RPMI7951 (cell line): ENCODE data around the gene DLK1. TPM values are rescaled to one million over a fixed set of nuclear protein-coding genes. Genes with fewer than 3 reads are reported as not detected.

Experiments
- DNase-seq: peaks from one replicate; pipeline ENCODE4 v3.0.0-alpha.2; 2012; ENCODE audit warnings: low read depth
- total RNA-seq: library from RNA; depleted of rRNA; stranded (reverse); fragments of >200 nt; shearing (Covaris generic); gene quantifications from 2 replicates; pipeline ENCODE4 v1.2.3, GENCODE V29; 2014

The DLK1 gene
- total RNA-seq, 1 experiment from 2014 or later = not detected

DNA sequence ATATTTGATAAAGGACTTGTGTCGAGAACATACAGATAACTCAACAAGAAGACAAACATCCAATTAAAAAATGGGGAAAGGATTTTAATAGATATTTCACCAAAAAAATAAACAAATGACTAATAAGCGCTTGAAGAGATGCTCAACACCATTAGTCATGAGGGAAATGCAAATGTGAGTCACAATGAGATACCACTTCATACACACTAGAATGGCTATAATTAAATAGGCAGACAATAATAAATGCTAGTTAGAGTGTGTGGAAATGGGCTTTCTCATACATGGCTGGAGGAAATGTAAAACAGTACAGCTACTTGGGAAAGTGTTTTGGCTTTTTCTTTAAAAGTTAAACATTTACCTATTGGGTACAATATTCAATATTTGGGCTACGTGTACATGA, 34.8 kb downstream of the DLK1 start:
- peak; percentile 53 for DNase-seq

DNA sequence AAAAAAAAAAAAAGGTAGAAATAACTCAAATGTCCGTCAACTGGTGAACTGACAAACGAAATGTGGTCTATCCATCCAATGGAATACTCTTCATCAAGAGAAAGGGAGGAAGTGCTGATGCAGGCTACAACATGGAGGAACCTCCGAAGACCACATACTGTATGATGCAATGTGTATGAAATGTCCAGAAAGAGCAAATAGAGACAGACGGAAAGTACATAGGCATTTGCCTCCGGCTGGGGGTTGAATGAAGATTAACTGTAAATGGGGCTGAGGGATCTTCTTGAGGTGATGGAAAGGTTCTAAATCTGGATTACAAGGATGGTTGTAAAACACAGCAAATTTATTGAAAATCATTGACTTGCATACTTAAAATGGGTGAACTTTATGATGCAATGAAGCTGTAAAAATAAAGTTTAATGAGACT, 35.4 kb downstream of the DLK1 start:
- DNase-seq = peak; percentile 14

DNA sequence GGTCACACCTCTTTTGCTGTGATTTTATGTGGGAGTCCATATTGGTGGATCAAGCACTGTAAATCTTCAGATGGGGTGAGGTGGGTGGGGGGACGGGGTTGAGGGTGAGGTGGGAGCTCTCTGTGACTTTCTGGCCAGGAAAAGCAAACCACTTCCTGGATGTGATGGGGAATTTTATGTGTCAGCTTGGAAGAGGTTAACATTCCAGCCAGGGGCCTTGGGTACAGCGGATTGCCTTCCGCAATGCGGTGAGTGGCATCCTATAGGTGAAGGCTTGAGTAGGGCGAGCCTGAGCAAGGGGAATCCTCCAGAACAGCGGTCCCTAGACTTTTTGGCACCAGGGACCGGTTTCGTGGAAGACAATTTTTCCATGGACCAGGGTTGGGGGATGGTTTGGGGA, 36.2 kb downstream of the DLK1 start:
- no peak for DNase-seq

DNA sequence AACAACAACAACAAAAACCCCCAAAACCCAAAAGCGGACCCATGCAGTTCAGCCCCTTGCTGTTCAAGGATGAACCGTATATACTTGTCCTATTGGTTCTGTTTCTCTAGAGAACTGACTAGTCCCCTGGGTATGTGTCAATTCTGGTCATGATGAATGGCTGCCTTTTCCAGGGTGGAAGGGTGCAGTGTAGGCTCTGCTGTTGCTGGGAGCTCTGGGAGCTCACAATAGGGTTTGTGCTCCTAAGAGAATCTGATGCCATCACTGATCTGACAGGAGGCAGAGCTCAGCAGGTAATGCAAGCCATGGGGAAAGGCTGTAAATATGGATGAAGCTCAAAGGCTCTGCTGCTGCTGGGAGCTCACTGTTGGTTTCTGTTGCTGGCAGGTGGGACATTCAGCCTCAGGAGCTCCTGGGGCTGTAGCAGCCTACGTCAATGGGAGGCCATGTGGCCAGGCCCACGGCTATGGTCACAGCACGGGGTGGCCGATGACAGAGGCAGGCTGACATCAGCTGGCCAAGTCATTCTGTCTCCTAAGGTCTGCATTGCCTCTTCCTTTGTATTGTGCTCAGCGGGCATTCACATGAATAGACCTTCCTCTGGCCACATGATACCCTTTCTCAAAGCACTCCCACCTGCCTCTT, 37.9 kb downstream of the DLK1 start:
- DNase-seq = no peak

DNA sequence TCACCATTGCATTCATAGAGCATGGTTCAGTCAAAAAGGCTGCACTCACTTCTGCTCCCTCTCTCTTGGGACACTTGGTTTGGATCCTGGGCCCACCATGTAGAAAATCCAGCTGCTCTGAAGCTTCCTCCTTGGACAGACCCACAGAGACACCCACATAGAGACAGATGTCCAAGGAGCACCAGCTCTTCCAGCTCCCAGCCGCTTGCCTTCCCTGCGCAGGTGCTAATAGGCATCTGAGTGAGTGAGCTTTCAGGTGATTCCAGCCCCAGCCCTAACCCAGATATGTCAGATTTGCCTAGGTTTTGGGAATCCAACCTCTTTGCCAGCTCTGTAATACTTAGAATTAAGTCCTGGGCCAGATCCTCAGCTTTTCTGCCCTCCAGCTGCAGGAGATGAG, 38.6 kb downstream of the DLK1 start:
- no peak for DNase-seq

DNA sequence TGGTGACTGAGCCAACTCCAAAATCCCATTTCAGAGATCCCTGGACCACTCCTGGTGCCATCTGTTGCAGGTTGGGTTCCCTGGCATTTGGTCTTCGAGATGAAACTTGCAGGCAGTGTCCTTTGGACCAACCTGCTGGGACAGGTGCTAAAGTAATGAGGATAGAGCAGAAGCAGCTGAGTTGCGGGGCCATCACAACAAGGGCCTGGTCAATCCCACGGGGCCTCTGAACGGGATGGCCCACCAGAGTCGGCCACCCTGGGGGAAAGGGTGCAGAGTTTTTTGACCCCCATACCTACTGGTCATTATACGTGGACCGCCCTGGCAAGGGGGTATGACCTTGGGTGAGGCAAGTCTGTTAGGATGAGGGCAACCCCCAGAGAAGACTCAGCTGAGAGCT, 39.3 kb downstream of the DLK1 start:
- DNase-seq = no peak

DNA sequence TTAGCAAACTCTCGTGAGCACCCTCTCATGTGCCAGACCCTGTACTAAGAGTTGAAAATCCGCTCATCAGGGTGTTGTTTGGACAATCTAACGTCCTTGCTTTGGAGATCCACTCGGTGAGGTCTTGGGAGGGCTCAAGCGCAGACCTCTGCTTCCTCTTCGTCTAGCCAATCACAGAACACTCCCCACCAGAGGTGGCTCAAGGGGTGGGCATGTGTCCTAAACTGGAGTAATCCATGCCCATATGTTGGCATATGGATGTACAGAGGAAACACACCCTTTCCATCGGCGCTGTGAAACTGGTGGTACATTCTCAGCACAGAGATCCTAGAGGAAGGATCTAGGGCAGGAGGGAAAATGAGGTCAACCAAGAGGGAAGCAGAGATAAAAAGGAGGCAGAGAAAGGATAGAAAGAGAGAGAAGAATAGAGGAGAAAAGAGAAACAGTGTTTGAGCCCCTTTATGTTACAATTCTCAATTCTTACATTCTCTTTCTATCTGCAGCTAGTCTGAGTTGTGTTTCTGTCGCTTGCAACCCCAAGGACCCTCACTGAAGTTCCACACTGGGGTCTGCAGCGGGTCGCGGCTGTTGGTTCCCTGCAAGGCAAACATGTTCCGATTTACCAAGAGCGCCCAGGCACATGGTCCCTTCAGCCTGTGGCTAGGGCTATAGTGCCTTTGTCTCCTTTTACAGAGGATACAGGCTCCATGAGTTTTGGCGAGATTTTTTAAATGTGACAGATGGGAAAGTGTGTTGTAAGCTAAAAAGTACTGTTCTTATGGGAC, 40.5 kb downstream of the DLK1 start:
- DNase-seq = no peak

DNA sequence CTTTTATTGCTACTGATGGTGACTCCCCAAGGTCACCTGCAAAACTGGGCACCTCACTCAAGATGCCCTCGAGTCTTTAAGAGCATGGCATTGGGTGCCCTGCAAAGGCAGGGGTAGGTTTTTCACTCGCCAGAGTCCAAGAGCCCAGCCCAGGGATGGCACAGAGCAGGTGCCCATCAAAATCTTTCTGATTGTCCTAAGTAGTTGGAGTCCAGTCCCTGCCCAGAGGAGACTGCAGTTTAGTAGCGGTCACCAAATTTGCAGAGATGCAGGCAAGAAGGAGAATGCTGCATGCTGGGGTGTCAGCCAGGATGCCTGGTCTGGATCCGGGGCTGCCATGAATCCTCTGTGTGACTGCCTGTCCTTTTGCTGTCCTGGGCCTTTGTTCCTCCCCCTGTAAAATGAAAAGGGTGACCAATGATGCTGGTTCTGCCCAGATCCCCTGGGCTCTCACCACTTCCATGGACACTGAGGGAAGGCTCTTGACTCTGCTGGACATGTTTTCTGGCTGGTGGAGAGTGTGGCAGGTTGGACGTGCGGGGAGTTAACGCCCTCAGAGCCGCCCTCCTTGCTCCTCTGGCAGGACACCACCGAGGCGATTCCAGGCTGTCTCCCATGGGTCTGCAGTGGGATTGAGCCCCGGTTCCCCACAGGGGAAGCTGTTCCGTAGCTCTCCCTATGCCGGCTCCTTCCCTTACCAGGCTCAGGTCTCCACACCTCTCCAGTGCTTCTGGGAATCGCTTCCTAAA, 41.3 kb downstream of the DLK1 start:
- no peak for DNase-seq

DNA sequence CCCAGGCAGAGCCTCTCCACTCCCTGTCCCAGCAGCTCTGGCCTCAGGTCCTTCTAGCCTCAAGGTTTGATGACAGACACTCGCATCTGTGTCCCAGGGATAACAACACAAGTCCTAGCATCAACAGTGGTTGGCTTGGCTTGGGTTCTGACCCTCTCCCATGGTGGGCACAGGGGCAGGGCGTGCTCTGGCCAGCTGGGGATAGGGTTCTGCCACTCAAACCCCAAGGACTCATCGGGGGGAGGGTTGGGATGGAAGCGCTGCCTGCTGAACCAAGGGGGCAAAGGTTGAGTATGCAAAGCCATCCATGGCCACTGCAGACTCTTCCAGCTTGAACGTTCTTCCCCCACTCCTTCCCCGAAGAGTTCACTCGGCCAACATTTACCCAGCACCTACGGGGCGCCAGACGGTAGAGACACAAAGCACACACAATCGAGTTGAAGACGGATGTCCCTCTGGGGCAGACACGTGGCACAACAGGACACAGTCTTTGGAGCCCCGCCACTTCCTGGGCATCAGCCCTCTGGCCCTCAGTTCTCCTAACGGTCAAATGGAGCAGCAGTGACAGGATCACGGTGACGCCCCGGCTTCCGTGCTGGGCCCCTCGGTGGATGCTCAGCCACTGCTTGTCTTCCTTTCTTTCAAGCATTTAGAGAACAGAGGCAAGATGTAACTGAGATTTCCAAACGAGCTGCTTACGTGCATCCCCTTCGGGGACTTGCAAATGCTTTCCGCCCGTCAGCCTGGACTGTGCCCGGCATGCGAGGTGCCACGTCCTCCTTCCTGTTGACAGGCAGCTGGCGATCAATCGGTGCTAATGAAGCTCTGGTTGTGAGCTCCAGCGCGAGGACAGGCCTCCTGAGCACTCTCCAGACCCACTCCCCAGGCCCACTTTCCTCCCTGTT, 42.6 kb downstream of the DLK1 start:
- no peak for DNase-seq

DNA sequence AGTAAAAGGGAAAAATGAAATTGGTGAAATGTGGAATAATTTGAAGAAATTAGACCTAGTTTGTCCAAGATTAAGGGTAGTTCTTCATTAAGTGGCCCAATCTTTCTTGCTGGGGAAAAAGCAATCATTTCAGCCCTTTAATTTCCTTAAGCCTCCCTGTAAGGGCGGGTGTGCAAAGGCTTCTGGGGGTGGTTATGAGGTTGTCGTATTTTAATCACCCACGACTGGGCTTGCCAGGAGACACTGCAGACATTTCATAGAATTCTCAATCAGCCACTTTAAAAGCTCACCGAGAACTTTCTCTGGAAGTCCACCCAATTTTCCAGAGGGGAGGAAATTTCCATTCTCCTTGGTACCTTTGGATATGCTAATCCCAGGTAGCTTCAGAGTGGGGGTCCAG, 43.4 kb downstream of the DLK1 start:
- no peak for DNase-seq

DNA sequence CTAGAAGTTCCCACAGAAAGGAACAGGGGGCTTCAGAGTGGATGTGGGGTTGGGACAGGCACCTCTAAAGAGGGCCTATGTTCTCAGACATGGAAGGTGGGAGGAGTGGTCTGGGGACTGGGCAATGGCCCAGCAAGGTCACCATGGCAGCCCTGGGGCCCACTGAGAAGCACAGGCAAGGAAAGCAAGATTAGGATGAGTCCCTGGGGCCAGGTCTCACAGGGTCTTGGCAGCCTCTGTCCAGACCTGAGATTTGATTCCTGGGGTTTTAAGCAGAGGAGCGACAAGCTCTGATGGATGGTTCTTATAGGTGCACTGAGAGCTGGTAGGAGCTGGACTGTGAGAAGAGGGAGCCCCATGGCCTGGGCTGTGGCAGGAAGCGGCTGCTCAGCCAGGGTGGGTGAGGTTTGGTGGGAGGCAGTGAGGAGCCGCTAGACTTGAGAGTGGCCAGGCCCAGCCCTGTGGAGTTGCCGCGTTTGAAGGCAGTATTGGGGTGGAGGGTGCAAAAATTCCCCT, 44.0 kb downstream of the DLK1 start:
- no peak for DNase-seq

DNA sequence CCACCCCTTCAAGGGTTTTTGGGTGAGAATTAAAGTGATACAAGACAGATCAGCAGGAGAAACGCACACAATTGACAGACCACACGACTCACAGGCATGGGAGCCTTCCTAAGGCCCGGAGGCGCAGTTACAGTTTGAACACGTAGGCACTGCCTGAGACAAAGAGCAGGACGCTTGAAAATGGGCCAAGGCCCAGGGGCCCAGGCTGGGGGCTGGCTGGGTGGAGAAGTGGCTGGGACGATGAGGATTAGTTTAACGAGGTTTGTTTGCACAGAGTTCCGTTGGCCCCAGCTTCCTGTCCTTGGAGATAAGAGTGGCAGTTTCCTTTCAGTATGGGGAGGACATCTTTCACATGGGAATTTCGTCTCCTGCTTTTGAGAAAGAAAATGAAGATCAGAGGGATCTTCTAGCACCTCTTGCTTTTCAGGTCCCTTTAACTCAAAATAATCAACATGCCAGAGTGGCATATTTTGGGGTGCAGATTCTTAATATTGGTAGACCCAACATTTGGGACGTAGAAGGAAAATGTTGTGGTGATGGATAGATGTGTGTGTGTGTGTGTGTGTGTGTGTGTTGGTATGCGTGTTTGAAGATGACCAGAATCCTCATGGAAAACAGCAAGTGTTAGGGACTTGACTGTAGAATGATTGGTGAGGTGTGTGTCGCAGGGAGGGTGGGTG, 44.6 kb downstream of the DLK1 start:
- DNase-seq = no peak

DNA sequence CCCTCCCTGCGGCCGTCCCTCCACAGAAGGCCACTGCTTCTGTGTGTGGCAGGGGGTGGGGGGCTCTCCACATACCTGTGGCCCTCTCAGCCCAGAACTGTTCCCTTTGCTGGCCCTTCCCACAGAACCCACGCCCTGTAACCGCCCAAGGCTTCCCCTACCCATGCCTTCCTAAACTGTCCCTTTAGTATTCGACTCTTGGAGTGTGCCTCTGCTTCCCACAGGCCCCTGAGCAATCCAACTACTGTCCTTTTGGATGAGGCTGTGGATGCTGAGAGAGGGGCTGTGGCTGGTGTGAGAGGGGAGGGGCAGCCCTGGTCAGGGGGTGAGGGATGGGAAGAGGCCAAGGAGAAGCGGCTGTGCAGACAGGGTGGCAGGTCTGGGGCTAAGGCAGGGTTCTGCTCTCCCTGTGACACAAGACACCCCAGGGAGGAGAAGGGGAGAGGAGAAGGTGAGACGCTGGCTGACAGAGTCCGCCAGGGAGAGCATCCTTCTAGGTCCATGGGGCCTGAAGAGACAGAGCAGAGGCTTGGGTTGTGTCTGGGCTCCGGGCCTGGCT, 46.0 kb downstream of the DLK1 start:
- DNase-seq = no peak

DNA sequence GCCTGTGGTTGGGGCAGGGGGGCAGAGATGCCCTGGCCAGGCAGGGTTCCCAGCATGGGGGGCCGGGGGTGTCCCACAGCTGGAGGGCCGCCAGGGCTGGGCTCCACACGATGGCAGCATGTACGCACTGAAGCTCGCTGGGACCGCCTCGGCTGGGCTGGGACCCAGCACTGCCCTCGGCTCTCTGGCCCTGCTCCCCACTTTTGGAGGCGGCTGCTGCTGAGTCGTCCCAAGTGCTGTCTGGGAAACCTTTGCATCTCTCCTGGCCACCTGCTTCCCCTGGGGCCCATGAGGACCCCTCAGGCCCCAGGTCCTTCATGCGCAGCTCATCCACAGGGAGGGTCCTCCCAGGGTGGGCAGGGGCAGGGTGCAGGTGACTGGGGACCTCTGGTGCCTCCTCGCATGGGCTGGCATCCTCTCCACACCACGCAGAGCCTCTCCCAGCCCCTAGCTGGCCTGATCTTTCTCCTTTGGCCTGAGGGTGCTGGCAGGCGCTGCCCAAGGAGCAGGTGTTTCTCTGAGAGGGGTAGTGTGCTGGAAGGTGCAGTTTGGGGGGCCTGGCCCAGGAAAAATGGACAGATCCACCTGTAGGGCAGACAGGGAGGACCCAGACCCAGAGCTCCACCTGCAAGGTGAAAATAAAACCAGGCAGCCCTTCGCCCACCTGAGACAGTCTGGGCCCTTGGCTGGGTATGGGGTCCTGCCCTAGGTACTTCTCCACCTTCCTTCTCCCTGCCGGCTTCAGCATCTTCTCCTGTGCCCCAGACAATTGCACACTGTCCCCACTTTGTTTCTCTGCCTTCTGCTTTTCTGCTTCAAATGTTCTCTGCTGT, 46.9 kb downstream of the DLK1 start:
- no peak for DNase-seq

DNA sequence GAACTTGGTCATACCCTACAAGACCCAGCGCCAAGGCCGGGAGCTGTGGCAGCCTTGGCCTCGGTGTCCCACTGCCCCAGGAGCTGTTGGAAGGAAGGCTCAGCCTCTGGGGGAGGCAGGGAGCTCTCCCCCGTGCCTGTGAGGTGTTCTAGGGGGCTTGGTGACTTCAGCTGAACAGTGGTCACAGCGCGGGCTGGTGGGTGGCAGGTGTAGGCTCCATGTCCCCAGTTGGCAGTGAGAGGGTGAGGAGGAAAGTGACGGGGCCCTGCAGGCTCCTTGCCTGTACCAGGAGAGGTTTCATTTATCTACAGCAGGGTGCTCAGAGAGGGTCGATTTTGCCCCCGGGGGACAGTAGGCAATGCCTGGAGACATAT, 47.5 kb downstream of the DLK1 start:
- DNase-seq = no peak

DNA sequence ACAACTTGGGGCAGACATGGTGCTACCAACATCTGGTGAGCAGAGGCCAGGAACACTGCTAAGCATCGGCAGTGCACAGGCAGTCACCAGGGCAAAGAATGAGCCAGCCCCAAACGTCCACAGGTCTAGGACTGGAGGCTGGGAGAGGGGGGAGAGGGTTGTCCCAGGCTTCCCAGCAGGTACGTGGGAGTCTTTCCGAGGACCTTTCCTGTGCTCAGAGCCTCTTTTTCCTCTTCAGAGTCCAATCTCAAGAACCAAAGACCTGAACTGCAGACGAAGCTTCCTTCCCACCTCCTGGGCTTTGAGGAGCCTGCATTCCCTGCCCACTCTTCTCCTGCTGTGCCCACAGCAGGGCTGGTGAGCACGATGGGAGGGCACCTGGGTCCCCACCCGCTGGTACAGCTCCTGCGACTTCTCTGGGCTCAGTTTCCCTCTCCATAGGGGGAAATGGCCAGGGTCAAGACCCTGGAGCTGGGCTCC, 48.7 kb downstream of the DLK1 start:
- DNase-seq = no peak

DNA sequence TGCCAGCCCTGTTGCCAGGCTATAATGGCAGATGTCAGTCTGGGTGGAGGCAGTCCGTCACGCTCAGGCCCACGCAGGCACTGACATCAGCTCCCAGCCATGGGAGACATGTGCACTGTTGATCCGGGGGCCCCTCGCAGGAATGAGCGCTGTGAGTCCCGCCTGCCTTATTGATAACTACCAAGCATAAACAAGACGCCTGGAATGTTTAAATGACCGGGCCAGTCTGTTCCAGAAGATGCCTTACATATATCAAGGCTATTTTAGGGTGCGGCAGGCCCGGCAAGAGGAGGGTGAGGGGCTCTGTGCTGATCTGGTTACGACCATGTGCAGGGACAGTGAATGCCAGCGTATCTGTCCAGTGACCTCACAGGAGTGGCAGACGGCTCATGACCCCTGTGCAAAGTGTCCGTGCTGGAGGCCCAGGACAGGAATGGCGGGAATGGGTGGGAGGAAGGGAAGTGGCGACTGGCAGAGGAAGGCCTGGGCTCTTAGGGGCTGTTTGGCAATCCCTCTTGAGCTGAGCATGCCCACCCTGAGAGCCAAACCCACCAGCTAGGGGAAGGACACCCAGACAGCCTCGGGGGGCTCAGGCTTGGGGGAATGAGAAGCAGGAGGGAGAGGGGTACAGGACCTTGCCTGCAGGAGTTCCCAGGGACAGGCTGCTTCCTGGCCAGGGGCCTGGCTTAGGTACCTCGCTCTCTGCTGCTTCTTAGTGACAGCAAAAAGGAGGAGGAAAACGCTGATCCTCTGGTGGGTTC, 49.3 kb downstream of the DLK1 start:
- DNase-seq = no peak

DNA sequence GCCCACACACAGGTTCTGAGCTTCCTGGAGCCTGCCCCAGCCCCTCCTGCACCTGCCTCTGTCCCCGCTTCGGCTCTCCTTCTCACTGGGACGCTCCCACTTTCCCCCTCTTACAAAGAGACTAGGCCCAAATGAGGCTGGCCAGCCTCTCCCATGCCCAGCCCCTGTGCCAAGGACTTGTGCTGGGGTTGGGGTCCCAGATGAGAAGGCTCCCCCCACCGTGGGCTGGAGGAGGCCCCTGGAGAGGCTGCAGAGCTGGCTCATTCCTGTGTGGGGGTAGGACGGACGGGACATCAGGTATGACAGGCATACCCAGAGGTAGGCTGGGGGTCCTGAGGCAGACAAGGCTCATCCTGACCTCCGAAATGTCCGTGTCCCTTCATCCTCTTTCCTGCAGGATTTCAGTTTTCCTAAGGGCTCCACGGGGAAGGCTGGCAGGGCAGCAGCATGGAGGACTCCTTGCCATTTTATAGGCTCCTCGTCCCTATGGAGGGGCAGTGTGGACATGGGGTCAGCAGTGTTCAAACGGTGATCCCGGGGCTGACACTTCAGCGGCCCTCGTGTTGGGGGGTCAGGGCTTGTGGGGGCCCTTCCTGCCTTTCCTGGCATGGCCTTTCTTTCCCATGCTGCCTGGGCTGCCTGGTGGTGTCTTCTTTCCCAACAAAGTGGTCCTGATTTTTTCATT, 50.1 kb downstream of the DLK1 start:
- no peak for DNase-seq
